ENCODE data around the gene PLPPR1.
"Not testable (repeated sequence)": the region's sequence is repeated elsewhere in the genome, so short reads cannot be mapped to it uniquely, and the experiment has no call there.

The PLPPR1 gene

GRCh38 chr9:101127369-101127768 lies 98.8 kb downstream of the PLPPR1 start:
- DNase-seq: not testable (repeated sequence)

DNA sequence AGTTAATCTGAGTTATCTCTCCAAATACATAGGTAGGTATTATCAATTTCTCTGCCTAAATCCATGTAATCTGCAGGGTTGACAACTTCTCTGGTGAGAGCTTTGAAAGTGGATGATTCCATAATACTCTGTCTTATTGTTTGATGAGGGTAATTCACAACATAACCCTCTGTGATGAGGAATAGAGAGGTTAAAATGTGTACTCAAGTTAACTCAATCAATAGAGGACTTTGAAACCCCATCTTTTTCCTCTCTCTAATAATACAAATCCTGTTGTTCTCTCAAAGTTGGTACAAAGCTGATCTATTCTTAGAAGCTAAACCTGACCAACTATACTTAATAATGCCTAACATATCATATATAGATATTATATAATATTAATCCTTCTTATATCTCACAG lies 100.1 kb downstream of the PLPPR1 start:
- DNase-seq: no peak

DNA sequence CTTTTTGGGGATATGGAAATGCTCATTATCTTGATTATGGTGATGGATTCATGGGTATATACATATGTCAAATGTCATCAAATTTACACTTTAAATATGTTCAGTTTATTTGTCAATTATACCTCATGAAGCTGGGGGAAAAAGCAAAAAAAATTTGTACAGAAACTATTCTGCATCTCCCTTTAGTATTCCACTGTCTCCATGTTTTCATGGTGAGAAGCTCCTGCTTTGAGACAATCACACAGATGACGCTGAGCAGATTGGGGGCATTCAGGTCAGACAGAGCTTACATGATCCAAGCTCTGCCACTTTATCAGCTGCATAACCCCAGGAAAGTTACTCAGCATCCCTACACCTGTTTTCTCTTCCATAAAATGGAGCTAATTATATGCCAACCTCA lies 101.5 kb downstream of the PLPPR1 start:
- no peak for DNase-seq

- no peak for DNase-seq
Measured at GRCh38 chr9:101131326-101131725, 102.8 kb downstream of the PLPPR1 start.

DNA sequence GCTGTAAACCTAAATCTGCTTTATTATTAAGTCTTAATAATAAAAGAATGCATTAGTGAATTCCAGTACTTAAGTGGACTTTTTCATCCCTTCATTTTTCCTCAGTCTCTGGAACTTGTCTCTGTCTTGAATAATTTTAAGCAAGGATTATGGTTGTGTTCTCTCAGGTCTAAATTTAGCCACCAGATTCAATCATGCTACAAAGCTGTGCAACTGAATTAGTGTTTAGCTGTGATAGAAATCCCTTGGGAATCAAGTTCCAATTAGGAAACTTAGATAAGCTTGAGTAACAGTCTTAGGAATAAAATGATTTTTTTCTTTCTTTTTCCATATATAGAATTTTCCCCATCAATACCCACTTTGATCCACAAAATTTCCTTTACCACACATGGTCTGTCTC lies 104.3 kb downstream of the PLPPR1 start:
- DNase-seq: no peak

DNA sequence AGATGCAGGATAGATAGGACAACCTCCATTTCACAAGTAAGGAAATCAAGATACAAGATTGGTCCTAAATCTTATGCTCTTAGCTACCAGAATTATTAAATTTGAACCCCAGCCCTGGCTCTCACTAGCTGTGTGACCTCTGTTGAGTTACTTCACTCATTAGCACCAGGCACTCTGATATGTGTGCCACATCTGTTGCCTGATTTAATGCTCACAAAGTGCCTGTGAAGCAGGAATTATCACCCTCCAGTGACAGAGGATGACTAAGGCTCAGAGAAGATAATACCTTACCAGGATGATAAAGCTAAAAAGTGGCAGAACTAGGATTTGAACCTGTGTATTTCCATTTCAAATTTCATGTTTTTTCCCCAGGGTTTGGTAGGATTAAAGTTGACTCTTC lies 110.0 kb downstream of the PLPPR1 start:
- DNase-seq: no peak

- DNase-seq: no peak
Measured at GRCh38 chr9:101139082-101139481, 110.6 kb downstream of the PLPPR1 start.

GRCh38 chr9:101140764-101141163 lies 112.2 kb downstream of the PLPPR1 start:
- DNase-seq: no peak

GRCh38 chr9:101146508-101146907 lies 118.0 kb downstream of the PLPPR1 start:
- DNase-seq: no peak

DNA sequence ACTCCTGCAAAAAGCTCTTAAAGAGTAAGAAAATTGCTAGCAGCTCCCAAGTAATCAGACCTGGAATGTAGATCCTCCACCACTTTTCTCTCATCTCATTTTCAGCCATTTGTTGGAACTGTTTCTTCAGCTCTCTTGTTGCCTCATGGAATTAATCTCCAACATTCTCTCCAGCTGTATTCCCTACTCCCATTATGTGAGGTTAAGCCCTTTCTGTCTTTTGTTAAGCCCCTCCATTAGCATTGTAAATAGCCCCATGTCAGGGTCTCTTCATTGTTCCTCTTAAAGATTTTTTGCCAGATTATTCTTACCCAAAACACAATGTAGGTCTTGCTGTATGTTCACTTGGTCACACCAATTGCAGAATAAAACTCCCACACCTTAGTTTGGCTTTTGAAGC lies 119.8 kb downstream of the PLPPR1 start:
- DNase-seq: no peak

DNA sequence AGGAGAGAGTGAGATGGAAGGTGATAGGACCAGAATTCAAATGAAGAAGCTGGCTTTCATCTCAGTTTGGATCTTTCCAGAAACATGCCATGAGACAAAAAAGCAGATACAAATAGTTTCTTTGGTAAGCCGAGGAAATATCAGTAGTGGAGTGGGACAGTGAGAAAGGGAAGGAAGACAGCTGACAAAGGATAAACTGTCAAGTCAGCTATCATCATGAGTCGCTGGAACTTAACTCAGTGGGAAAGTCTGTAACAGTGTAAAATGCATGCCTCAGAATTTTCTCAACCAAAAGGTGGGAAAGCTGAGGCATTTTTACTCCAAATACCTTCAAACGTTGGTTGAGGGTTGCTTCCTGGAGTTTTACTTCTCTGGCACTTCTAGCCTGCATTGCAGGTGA lies 129.8 kb downstream of the PLPPR1 start:
- no peak for DNase-seq

- no peak for DNase-seq
Measured at GRCh38 chr9:101162231-101162630, 133.7 kb downstream of the PLPPR1 start.

GRCh38 chr9:101165131-101165530 lies 136.6 kb downstream of the PLPPR1 start:
- no peak for DNase-seq

DNA sequence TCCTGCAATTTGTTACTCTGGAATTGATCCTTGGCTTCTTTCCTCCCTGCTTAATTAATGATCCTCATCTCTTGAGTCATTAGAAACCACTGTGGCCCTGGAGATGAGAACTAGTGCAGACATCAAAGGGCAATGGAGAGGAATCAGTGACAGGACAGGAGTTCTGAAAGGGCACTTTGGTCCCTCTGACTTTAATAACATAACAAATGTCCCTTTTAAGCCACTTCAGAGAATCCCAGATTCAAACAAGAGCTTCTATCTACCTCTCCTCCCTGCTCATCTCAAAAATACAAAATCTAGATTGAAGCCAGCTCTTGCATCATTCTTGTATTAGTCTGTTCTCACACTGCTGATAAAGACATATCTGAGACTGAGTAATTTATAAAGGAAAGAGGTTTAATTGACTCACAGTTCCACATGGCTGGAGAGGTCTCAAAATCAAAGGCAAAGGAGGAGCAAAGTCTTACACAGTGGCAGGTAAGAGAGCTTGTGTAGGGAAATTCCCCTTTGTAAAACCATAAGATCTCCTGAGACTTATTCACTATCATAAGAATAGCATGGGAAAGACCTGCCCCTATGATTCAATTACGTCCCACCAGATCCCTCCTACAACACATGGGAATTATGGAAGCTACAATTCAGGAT lies 139.1 kb downstream of the PLPPR1 start:
- DNase-seq: no peak

GRCh38 chr9:101172616-101173015 lies 144.1 kb downstream of the PLPPR1 start:
- DNase-seq: no peak

DNA sequence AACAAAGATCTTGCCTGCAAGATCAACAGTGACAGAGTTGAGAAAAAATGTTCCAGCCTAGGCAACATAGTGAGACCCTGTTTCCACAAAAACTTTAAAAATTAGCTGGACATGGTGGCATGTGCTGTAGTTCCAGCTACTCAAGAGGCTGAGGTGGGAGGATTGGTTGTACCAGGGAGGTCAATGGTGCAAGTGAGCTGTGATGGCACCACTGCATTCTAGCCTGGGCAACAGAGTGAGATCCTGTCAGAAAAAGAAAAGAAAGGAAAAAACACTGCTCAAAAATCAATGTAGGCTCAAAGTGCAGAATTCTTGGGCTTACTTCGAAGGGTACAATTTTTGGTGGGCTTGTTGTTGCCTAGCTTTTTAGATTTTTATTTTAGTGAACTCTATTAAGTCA lies 145.4 kb downstream of the PLPPR1 start:
- no peak for DNase-seq

DNA sequence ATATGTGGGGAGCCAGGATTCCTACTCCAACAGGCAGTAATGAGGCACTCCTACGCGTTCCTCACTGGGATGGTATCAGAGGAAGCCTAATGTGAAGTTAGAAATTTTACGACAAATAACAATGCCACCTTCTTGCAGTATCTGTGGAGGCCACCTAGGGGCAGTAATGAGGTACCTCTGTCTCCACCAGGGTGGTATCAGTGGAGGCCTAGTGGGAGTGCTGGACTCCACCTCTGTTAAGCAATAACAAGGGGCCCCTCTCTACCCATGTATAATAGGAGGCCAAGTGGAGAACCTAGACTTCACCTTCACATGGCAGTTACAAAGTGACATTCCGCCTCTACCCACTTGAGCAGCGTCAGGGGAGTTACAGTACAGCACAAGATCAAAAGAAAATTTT lies 147.9 kb downstream of the PLPPR1 start:
- no peak for DNase-seq

DNA sequence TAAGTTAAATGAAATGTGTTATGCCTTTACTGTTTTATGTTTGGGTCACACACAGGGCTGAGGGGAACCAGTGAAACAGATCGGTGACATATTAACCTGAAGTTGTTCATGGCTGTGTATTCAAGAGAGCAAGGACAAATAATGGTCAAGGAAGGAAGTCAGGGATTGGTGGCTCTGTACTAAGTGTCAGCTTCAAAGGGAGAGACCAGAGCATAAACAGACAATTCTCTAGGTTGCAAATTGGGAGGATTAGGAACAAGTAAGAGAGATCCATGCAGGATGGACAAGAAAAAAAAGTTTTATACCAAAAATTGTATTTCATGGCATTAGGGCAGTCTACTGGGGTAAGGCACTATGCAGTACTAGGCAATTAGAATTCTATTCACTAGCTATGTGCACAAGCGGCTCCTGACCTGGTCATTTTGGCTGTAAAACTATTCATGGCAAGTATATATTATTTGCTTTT lies 156.3 kb downstream of the PLPPR1 start:
- no peak for DNase-seq

- DNase-seq: no peak
Measured at GRCh38 chr9:101191723-101192122, 163.2 kb downstream of the PLPPR1 start.

GRCh38 chr9:101197026-101197425 lies 168.5 kb downstream of the PLPPR1 start:
- DNase-seq: no peak

DNA sequence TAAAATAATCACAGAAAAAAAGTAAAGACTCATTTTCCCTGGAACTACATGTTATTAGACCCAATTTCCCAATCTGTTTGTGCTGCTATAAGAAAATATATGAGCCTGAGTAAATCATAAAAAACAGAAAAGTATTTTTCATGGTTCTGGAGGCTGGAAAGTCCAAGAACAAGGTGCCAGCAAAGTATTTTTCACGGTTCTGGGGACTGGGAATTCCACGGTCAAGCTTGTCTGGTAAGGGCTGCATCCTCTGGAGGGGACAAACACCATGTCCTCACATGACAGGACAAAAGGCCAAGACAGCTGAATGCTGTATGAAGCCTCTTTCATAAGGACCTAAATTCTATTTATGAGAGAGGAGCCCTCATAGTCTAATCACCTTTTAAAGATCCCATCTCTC lies 172.3 kb downstream of the PLPPR1 start:
- no peak for DNase-seq

DNA sequence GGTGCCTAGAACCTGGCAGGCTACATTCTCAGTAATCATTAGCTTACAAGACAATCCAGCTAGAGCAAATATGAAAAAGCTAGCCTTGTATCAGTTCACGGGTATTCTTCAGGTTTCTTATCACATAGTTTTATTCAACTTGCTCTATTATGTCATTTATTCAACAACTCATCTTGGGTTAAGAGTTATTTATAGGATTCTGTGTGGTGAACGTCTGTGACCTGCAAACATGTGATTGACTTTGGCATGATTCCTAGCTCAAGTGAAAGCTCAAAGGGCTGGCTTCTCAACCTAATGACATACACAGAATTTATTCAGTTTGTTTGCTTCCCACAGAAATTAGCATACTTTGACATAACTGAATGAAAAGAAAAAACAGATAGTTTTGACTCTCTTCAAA lies 173.1 kb downstream of the PLPPR1 start:
- DNase-seq: no peak

DNA sequence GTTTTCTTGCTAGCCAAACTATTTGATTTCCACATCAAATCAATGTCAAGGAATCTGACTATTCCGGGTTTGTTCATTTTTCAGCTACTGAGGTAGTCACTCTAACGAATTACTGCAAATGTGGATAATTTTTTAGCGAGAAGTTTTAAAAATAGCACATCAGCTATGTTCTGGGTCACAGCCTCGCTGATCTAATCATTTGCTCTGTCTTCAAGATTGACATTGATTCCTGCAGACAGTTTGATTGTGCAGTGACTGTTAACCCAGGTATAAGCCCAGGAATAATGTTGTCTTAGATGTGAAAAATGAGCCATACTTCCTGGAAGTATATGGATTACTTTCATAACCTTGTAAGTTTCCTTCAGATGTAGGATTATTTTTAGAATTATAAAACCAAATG lies 181.1 kb downstream of the PLPPR1 start:
- DNase-seq: no peak

DNA sequence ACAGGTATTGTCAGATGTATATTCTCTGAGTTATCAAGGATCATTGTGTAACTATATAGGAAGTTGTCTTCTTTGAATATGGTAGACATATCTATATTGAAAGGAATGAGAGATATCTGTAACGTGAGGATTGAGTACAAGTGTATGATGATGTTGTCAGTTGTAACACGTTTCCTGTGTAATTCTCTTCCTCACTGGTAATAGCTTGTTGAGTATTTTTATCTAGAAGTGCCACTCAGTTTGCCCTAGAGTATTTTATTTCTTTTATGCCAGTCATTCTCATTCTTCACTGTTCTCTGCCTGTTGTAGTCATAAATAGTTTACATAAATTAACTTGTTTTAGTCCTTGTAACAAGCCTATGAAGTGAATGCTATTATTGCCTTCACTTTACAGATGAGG lies 184.1 kb downstream of the PLPPR1 start:
- no peak for DNase-seq

DNA sequence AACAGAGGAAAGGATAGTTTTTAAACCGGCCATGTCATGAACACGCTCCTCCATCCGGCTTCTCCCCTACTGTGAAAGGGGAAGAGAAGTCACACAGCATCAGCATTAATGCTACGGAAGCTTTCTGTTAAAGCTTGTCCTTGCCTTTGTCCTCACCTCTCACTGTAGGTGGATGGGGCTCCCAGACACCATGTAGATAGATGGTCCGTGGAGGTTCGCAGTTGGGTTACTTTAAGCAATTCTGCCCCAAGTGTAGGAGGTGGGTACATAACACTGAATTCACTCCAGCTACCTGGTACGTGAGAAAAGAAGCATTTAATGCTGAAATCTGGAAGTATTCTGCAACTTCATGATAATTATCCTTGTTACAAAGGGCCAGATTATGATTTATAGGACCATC lies 190.5 kb downstream of the PLPPR1 start:
- DNase-seq: no peak

DNA sequence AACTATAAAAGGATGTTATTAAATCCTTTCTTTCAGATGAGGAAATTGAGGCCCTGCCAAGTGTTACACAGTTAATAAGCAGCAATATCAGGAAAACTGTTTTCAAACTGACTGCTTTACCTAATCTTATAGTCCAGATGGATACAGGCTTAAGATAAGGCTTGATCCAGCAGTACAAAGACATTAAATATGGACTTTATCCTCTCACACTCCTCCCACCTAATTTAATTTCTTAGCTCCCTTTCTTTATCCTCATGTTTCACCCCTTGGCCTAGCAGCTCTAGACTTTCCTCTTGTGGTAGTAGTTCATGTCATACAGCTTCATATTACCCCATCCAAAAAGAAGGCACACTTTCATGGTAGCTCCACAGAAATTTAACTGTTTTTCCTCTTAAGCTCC lies 191.8 kb downstream of the PLPPR1 start:
- DNase-seq: no peak

Data from left hindlimb (tissue), 1 donor.